Cerebellar nuclear complex (tissue), 1 donor: ENCODE results near the gene AMOTL1.
"Not testable (repeated sequence)": the region's sequence is repeated elsewhere in the genome, so short reads cannot be mapped to it uniquely, and the experiment has no call there.

Experiments used
- DNase-seq, 2 experiments: peaks; one replicate each; lab custom pipeline; 2025; lab: John Stamatoyannopoulos, UW

AMOTL1 gene

DNA sequence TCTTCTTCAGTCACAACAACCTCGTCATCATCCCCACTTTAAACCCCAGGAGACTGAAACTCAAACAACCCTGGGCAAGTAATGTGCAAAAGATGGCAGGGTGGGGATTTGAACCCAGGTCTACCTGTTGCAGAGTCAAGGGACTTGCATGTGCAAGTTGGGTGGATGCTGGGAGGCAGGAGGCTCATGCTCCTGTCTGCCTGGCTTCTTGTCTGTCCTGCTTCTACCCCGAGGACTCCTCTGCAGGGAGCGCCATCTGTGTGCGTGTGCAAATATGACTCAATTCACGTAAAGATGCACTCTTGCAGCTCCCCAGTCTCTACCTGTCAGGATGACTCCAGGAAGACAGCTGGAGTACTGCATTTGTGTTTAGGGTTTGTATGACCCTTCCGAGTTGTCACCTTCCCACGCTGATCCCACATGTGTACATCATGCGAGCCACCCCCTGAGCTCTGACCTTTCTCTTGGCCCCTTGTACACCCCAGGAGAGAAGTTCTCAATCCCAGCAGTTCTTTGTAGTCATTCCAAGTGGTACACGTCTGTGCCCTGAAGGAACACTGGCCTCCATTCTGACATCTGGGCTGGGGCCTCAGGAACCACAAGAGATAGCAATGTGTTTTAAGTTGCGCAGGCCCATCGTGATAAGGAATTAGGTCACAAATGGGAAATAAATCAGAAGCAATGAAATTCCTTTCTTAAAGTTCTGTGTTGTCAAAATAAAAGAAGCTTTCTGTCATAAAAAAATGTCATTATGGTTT, 109.5 kb downstream of the AMOTL1 start:
- no peak for DNase-seq

- DNase-seq, result no peak
Measured at GRCh38 chr11:94879006-94879405, 110.8 kb downstream of the AMOTL1 start.

DNA sequence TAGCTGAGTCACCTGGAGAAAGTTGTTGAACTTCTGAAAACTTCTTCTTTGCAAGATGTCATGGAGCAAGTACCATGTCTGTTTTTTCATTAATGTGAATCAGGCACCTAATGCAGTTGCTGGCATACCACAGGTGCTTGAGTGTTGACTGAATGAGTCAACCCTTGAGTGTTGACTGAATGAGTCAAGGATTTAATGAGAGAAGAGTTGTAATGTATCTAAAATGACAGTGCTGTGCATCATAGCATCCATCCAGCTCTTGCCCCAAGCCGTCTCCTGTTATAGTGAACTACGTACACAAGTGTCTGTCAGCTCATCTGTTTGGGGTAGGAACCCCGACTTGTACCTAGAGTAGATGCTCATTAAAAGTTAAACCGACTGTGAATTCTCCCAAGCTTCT, 112.1 kb downstream of the AMOTL1 start:
- no peak for DNase-seq

DNA sequence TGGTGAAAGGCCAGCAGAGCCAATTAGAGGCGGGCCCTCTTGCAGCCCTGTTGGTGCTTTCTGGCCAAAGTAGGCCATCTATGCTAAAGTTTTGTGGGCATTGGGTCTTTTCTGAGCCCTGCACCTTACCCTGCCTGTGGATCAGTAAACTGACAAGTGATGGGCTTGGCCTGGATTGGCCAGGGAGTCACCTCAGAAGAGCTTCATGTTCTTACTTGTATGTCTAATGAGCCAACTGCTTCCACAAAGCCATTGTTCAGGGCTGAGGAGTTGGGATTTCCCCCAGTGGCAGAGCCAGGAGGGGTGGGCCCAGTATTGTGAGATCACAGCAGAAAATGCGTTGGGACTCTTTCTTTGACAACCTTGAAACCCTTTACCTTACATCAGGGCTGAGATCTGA, 114.8 kb downstream of the AMOTL1 start:
- no peak for DNase-seq

- no peak for DNase-seq
Measured at GRCh38 chr11:94883878-94884277, 115.7 kb downstream of the AMOTL1 start.

DNA sequence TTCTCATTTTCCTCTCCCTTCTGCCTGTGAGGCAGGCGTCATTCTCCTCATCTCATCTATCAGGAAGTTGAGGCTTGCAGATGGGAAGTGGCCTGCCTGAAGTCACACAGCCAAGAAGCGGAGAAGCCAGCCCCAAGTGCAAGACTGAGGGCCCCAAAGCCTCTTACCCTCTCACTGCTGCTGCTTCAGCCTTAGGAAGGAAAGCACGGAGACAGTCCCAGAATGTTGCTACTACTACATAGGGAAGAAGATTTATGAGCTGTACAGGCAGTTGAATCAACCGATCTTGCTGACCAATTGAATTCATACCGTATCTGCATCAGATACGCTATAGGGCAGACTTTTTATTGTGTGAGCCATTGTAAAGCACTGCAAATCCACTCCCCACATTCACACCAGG, 116.2 kb downstream of the AMOTL1 start:
- no peak for DNase-seq

GRCh38 chr11:94885133-94885532, 117.0 kb downstream of the AMOTL1 start:
- no peak for DNase-seq

DNA sequence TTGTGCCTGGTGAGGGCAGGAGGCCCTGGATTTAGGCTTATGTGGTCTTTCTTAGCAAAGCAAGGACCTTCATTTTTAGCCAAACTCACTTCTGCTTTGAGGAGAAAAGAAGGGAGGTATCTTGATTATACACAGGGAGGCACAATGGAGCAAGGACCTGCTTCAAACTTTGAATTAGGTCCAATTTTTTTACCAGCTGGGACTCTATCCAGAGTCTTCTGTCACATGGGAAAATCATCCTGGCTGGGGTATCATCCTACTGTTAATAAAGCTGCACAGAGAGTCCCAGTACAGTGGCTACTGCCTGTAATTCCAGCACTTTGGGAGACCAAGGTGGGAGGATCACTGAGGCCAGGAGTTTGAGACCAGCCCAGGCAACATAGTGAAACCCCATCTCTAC, 117.4 kb downstream of the AMOTL1 start:
- no peak for DNase-seq

GRCh38 chr11:94888204-94888603, 120.0 kb downstream of the AMOTL1 start:
- DNase-seq, result no peak

DNA sequence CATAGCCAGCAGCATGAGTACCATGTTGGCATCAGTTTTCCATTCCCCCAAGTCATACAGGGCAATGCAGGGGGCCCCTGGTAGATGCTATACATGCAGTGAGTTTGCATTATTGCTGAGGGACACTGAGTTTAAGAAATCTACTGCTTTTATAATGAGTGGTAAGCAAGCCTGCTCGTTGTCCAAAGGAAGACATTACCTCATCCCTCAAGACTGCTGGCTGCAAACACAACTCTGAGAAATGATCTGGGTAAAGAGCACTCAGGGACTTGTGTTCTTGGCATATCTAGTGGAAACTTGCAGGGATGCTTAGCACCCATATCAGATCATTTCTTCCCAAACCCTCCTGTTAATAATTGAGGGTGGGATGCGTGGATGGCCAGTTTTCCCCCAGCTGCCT, 127.3 kb downstream of the AMOTL1 start:
- no peak for DNase-seq

GRCh38 chr11:94895971-94896370, 127.8 kb downstream of the AMOTL1 start:
- no peak for DNase-seq

- DNase-seq, result no peak
Measured at GRCh38 chr11:94897330-94897768, 129.2 kb downstream of the AMOTL1 start.

DNA sequence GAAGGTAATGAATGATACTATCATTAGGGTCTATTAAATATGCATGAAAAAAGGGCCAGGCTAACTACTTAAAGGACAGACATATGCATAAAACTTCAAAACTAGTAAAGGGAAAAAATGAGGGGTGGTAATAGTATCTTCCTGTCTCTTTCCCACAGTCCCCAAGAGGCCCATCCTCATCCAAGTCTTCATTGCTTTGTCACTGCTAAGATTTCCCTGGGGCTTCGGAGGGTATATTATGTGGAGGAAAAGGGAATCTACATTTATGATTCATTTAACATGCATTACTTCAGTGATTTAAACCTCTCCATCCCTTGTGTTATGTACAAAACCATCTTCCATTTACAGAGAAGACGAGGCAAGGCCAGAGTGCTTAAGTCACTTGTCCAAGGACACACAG, 139.1 kb downstream of the AMOTL1 start:
- DNase-seq, result no peak

DNA sequence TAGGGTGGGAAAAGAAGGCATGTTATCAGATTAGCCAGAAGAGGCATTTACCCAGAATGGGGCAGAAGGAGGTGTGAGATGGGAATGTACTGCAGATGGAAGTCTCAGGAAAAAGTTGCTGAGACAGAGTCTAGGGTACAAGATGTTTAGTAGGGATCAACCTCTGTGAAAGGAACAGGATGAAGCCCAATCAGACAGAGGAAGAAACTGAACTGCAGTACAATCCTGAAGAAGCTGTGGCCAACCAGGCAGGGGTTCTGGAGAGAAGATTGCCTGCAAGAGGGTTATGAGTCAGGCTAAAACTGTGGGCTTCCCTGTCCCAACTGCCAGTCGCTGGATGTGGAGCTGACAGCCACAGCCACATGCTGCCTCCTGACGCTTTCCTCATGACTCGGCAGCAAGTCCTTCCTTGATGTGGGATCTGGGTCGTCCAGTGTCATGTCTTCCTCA, 141.2 kb downstream of the AMOTL1 start:
- DNase-seq, result no peak

DNA sequence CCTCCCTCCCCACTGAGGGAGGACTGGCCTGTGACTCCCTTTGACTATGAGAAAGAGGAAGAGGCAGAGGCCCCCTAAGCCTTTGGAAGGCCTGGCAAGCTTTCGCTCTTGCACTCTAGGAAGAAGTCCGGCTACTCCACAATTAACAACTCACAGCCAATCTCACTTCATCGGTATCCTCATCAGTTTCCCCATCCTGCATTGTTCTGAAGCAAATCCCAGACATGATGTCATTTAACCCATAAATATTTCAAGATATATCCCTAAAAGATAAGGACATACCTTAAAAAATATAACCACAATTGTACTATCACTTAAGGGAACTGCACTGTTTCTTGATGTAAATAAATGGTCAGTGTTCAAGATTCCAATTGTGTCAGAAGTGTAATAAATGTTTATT, 142.1 kb downstream of the AMOTL1 start:
- no peak for DNase-seq

DNA sequence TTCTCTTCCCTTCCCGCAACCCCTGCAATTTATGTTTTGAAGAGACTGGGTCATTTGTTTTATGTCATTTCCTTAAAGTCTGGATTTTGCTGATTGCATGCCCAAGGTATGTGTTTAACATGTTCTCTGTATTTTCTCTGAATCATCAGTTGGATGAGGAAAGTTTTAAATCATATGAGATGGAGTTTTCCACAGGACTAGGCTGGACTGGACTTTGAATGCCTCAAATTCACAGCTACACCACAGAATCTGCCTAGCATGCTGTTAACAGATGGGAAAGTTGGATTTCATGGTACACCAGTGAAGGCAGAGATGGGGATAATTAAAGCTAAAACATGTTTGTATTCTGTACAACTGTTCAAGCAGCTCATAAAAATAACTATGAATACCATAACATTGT, 142.6 kb downstream of the AMOTL1 start:
- DNase-seq, result no peak

- DNase-seq, result no peak
Measured at GRCh38 chr11:94912806-94913205, 144.7 kb downstream of the AMOTL1 start.

DNA sequence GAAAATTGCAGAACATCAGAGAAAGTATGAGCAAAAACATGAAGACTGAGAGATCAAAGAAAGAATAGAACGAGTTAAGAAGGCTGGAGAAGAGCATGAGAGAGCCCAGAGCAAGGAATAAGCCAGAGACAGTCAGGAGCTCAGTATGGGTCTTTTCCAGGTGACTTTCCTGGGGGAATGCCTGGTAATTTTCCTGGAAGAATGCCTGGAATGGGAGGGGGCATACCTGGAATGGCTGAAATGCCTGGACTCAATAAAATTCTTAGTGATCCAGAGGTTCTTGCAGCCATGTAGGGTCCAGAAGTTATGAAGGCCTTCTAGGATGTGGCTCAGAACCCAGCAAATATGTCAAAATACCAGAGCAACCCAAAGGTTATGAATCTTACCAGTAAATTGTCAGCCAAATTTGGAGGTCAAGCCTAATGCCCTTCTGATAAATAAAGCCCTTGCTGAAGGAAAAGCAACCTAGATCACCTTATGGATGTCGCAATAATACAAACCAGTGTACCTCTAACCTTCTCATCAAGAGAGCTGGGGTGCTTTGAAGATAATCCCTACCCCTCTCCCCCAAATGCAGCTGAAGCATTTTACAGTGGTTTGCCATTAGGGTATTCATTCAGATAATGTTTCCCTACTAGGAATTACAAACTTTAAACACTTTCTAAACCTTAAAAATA, 145.7 kb downstream of the AMOTL1 start:
- DNase-seq, result not testable (repeated sequence)

DNA sequence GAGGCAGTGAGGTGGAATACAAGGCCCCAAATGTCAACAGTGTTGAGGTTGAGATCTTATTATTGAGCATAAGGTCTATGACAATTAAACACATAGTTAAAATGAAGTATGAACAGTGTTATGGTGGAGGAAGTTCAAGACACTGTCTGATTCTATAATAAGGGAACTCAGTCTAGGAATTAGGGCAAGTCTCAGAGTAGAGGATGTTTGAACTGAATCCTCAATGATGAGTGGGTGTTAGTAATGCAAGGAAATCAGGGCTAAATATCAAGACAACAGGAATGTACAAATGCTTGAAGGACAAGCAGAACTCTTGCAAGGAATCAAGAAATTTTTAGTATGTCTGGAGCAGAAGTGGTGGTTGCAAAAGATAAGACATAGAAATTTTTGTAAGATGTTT, 152.2 kb downstream of the AMOTL1 start:
- DNase-seq, result no peak

- no peak for DNase-seq
Measured at GRCh38 chr11:94922321-94923003, 154.3 kb downstream of the AMOTL1 start.

DNA sequence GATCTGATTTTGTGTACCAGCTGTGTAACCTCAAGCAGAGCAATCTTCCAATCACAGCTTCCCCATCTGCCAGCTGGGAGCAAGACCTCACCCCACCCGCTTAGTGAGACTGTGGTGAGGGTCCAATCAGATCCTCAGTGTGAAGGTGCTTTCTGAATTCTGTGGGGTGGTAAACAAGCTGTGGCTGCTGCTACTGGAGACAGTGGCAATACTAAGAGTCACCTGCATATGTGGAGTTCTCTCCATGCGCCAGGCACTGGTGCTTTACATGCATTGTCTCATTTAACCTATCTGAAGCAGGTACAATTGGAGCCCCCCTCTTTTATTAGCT, 154.8 kb downstream of the AMOTL1 start:
- DNase-seq, result no peak

DNA sequence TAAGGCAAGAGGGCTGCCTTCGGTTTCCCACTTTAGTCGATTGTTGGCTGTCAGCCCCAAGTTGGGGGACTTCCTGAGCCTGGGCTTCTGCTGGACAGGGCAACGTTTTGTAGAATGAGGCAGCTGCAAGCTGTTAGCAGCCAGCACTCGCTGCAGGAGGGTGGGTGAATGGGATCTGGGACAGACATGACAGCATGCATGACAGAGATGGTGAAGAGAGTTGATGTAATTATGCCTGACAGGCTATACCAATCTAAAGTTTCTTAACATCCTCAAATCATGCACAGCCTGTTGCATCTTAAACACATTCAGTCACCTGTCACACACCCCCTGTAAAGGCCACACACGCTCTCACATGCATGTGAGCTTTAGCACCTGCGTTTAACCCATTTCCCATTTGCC, 156.0 kb downstream of the AMOTL1 start:
- DNase-seq, result no peak

DNA sequence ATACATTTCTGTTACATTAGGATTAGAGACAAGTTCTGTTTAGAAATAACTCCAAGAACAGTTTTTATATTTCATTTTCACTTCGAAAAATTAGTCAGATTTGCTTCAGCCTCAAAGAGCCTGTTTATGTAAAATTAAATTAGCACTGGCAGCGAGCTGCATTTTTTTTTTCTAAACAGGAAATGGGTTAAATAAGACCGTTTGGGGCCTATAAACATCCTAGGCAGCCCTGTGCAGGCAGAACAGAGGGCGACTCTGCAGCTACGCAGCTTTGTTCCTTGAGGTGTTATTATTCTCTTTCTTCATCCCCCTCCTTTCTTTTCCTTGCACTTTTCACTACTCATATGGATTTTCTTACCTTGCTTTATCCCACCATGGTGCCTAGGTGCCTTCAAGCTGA, 156.5 kb downstream of the AMOTL1 start:
- no peak for DNase-seq
